ENCODE results near the gene PHOSPHO1.
"Not testable (repeated sequence)": the region's sequence is repeated elsewhere in the genome, so short reads cannot be mapped to it uniquely, and the experiment has no call there.

Gene PHOSPHO1

GRCh38 chr17:49230636-49231562 is at the start of gene PHOSPHO1:
TSS of gene PHOSPHO1 (minus strand) at chr17:49230787. CDS start at chr17:49226691, 4,096 bp downstream.
- peak; percentile 74 for DNase-seq (ENCODE audit: low read depth, low spot score)

- no peak for DNase-seq (ENCODE audit: low read depth, low spot score)
These were observed 49.5 kb upstream of the PHOSPHO1 start for GRCh38 chr17:49280061-49280460.

GRCh38 chr17:49279263-49280015 is 48.9 kb upstream of the PHOSPHO1 start:
- DNase-seq (ENCODE audit: low read depth, low spot score): not testable (repeated sequence)

- DNase-seq (ENCODE audit: low read depth, low spot score): no peak
These were observed 47.5 kb upstream of the PHOSPHO1 start for GRCh38 chr17:49278076-49278475.

GRCh38 chr17:49277638-49278037 is 47.1 kb upstream of the PHOSPHO1 start:
- DNase-seq (ENCODE audit: low read depth, low spot score): no peak

- DNase-seq (ENCODE audit: low read depth, low spot score): not testable (repeated sequence)
These were observed 45.4 kb upstream of the PHOSPHO1 start for GRCh38 chr17:49275981-49276380.

- DNase-seq (ENCODE audit: low read depth, low spot score): no peak
These were observed 38.8 kb upstream of the PHOSPHO1 start for GRCh38 chr17:49269356-49269755.

GRCh38 chr17:49267912-49268311 is 37.3 kb upstream of the PHOSPHO1 start:
- DNase-seq (ENCODE audit: low read depth, low spot score): no peak

GRCh38 chr17:49266233-49266632 is 35.6 kb upstream of the PHOSPHO1 start:
- no peak for DNase-seq (ENCODE audit: low read depth, low spot score)

GRCh38 chr17:49261540-49261939 is 31.0 kb upstream of the PHOSPHO1 start:
- DNase-seq (ENCODE audit: low read depth, low spot score): not testable (repeated sequence)

GRCh38 chr17:49260817-49261291 is 30.3 kb upstream of the PHOSPHO1 start:
- no peak for DNase-seq (ENCODE audit: low read depth, low spot score)

GRCh38 chr17:49260011-49260816 is 29.6 kb upstream of the PHOSPHO1 start:
- no peak for DNase-seq (ENCODE audit: low read depth, low spot score)

- DNase-seq (ENCODE audit: low read depth, low spot score): no peak
These were observed 29.1 kb upstream of the PHOSPHO1 start for GRCh38 chr17:49259663-49260010.

GRCh38 chr17:49258394-49258793 is 27.8 kb upstream of the PHOSPHO1 start:
- no peak for DNase-seq (ENCODE audit: low read depth, low spot score)

GRCh38 chr17:49255125-49255524 is 24.5 kb upstream of the PHOSPHO1 start:
- DNase-seq (ENCODE audit: low read depth, low spot score): no peak

GRCh38 chr17:49254066-49254465 is 23.5 kb upstream of the PHOSPHO1 start:
- DNase-seq (ENCODE audit: low read depth, low spot score): no peak

GRCh38 chr17:49252148-49252695 is 21.6 kb upstream of the PHOSPHO1 start:
- no peak for DNase-seq (ENCODE audit: low read depth, low spot score)

- no peak for DNase-seq (ENCODE audit: low read depth, low spot score)
These were observed 19.4 kb upstream of the PHOSPHO1 start for GRCh38 chr17:49249890-49250522.

- no peak for DNase-seq (ENCODE audit: low read depth, low spot score)
These were observed 18.8 kb upstream of the PHOSPHO1 start for GRCh38 chr17:49249292-49249794.

GRCh38 chr17:49247944-49248343 is 17.4 kb upstream of the PHOSPHO1 start:
- DNase-seq (ENCODE audit: low read depth, low spot score): no peak

- no peak for DNase-seq (ENCODE audit: low read depth, low spot score)
These were observed 14.3 kb upstream of the PHOSPHO1 start for GRCh38 chr17:49244839-49245238.
